ENCODE results near the gene TRAF2.

TRAF2 gene

GRCh38 chr9:136973618-136974617, 87.6 kb downstream of the TRAF2 start:
- no CpG with 5 or more reads among the region's 29 CpGs for WGBS (ENCODE audit: extremely low coverage, insufficient coverage, low lambda C conversion rate)

GRCh38 chr9:136974817-136975535, 88.7 kb downstream of the TRAF2 start:
- H3K18ac ChIP-seq (ENCODE audit: low read length), result no peak overlapping the region
- no peaks in the 10 kb centered on the region for H3K27me3 ChIP-seq (ENCODE audit: insufficient read depth, low read length, poor library complexity)
- H3K4me1 ChIP-seq (ENCODE audit: control insufficient read depth, low read depth, low read length), result no peaks in the 10 kb centered on the region
- H4K5ac ChIP-seq (ENCODE audit: low read length), result no peak overlapping the region
- no peak overlapping the region for H2BK120ac ChIP-seq (ENCODE audit: low read depth, low read length)
- H3K9ac ChIP-seq (ENCODE audit: low read length), result no peak overlapping the region
- H3K27ac ChIP-seq (ENCODE audit: low read depth, low read length), result no peak overlapping the region
- H3K4ac ChIP-seq (ENCODE audit: low read depth, low read length), result no peak overlapping the region
- no peak for DNase-seq
- no peak overlapping the region for H2BK15ac ChIP-seq (replicated peaks; ENCODE audit: low read depth)
- no peak overlapping the region for H2BK5ac ChIP-seq (ENCODE audit: low read length)
- H3K36me3 ChIP-seq (ENCODE audit: control insufficient read depth, insufficient read depth, low read length), result no peaks in the 10 kb centered on the region
- no peaks in the 10 kb centered on the region for H3K79me2 ChIP-seq (ENCODE audit: control insufficient read depth, insufficient read depth, low read length)
- no peak overlapping the region for H3K4me2 ChIP-seq (ENCODE audit: low read length)
- WGBS (ENCODE audit: extremely low coverage, insufficient coverage, low lambda C conversion rate), result no CpG with 5 or more reads among the region's 15 CpGs
- no peak overlapping the region for H4K8ac ChIP-seq (ENCODE audit: low read depth, low read length)
- no peak overlapping the region for H3K56ac ChIP-seq (ENCODE audit: low read length)
- no peaks in the 10 kb centered on the region for H3K79me1 ChIP-seq (ENCODE audit: low read length)
- no peak overlapping the region for H3K23ac ChIP-seq (ENCODE audit: low read length)
- no peak overlapping the region for H2AK5ac ChIP-seq (ENCODE audit: low read length)
- H3K4me3 ChIP-seq (ENCODE audit: low read length), result no peak overlapping the region

More at GRCh38 chr9:136973618-136974617, 87.6 kb downstream of the TRAF2 start:
- Histone ChIP-seq H3K4me2 (ENCODE audit: low read length) (no peak overlapping the region), H2AK5ac (ENCODE audit: low read length) (no peak overlapping the region), H3K27ac (ENCODE audit: low read depth, low read length) (no peak overlapping the region), H2BK15ac (replicated peaks; ENCODE audit: low read depth) (no peak overlapping the region), H3K23ac (ENCODE audit: low read length) (no peak overlapping the region), H3K79me1 (ENCODE audit: low read length) (no peaks in the 10 kb centered on the region), H3K27me3 (ENCODE audit: insufficient read depth, low read length, poor library complexity) (no peaks in the 10 kb centered on the region), H3K79me2 (ENCODE audit: control insufficient read depth, insufficient read depth, low read length) (no peaks in the 10 kb centered on the region), H3K18ac (ENCODE audit: low read length) (no peak overlapping the region), H2BK120ac (ENCODE audit: low read depth, low read length) (no peak overlapping the region), H3K4me1 (ENCODE audit: control insufficient read depth, low read depth, low read length) (no peaks in the 10 kb centered on the region), H2BK5ac (ENCODE audit: low read length) (no peak overlapping the region), H4K8ac (ENCODE audit: low read depth, low read length) (no peak overlapping the region), H3K4me3 (ENCODE audit: low read length) (no peak overlapping the region), H3K9ac (ENCODE audit: low read length) (no peak overlapping the region), H4K5ac (ENCODE audit: low read length) (no peak overlapping the region), H3K36me3 (ENCODE audit: control insufficient read depth, insufficient read depth, low read length) (no peaks in the 10 kb centered on the region), H3K4ac (ENCODE audit: low read depth, low read length) (no peak overlapping the region), H3K56ac (ENCODE audit: low read length) (no peak overlapping the region)
- DNase-seq, result no peak

- peak; percentile 54 for DNase-seq
- no peak overlapping the region for H4K8ac ChIP-seq (ENCODE audit: low read depth, low read length)
- H3K56ac ChIP-seq (ENCODE audit: low read length), result no peak overlapping the region
- no peak overlapping the region for H3K23ac ChIP-seq (ENCODE audit: low read length)
- no peak overlapping the region for H2BK5ac ChIP-seq (ENCODE audit: low read length)
- H3K4me2 ChIP-seq (ENCODE audit: low read length), result no peak overlapping the region
- H3K18ac ChIP-seq (ENCODE audit: low read length), result no peak overlapping the region
- no CpG with 5 or more reads among the region's 14 CpGs for WGBS (ENCODE audit: extremely low coverage, insufficient coverage, low lambda C conversion rate)
- no peak overlapping the region for H2AK5ac ChIP-seq (ENCODE audit: low read length)
- no peaks in the 10 kb centered on the region for H3K27me3 ChIP-seq (ENCODE audit: insufficient read depth, low read length, poor library complexity)
- H3K9ac ChIP-seq (ENCODE audit: low read length), result no peak overlapping the region
- no peak overlapping the region for H4K5ac ChIP-seq (ENCODE audit: low read length)
- no peaks in the 10 kb centered on the region for H3K36me3 ChIP-seq (ENCODE audit: control insufficient read depth, insufficient read depth, low read length)
- H3K79me1 ChIP-seq (ENCODE audit: low read length), result no peaks in the 10 kb centered on the region
- no peaks in the 10 kb centered on the region for H3K79me2 ChIP-seq (ENCODE audit: control insufficient read depth, insufficient read depth, low read length)
- H3K27ac ChIP-seq (ENCODE audit: low read depth, low read length), result no peak overlapping the region
- no peak overlapping the region for H2BK15ac ChIP-seq (replicated peaks; ENCODE audit: low read depth)
- no peaks in the 10 kb centered on the region for H3K4me1 ChIP-seq (ENCODE audit: control insufficient read depth, low read depth, low read length)
- no peak overlapping the region for H3K4me3 ChIP-seq (ENCODE audit: low read length)
- H2BK120ac ChIP-seq (ENCODE audit: low read depth, low read length), result no peak overlapping the region
- no peak overlapping the region for H3K4ac ChIP-seq (ENCODE audit: low read depth, low read length)
Observed at GRCh38 chr9:136975644-136976043, 89.3 kb downstream of the TRAF2 start.

Small RNAs within 50 kb of the gene (small RNA-seq; reads per million reads assigned to genes)
- 0.54 reads per million for gene MIR4479 (ENCODE audit: insufficient read depth)

Measured in mesendoderm (in vitro differentiated cells).